SK-N-SH treated with all-trans-retinoic acid at 6 μM for 48 hours (cell line): ENCODE results near the gene EXD3.

Source experiments
- SNAI2 ChIP-seq: fragments of 250-450 bp; sonication (Bioruptor Pico); IDR thresholded peaks from 2 replicates; pipeline ENCODE4 v1.5.0; 2020; ENCODE audit warnings: mild to moderate bottlenecking, moderate library complexity
- TF ChIP-seq, protein P1 (sequence below): fragments of 250-450 bp; sonication (Bioruptor Pico); IDR thresholded peaks from 2 replicates; pipeline ENCODE4 v1.5.0; 2020; ENCODE audit warnings: mild to moderate bottlenecking, moderate library complexity
- TF ChIP-seq, protein P2 (sequence below): fragments of 250-450 bp; sonication (Bioruptor Pico); IDR thresholded peaks from 2 replicates; pipeline ENCODE4 v1.8.0; 2021; ENCODE audit warnings: low read depth, mild to moderate bottlenecking, moderate library complexity, borderline replicate concordance

DNA sequence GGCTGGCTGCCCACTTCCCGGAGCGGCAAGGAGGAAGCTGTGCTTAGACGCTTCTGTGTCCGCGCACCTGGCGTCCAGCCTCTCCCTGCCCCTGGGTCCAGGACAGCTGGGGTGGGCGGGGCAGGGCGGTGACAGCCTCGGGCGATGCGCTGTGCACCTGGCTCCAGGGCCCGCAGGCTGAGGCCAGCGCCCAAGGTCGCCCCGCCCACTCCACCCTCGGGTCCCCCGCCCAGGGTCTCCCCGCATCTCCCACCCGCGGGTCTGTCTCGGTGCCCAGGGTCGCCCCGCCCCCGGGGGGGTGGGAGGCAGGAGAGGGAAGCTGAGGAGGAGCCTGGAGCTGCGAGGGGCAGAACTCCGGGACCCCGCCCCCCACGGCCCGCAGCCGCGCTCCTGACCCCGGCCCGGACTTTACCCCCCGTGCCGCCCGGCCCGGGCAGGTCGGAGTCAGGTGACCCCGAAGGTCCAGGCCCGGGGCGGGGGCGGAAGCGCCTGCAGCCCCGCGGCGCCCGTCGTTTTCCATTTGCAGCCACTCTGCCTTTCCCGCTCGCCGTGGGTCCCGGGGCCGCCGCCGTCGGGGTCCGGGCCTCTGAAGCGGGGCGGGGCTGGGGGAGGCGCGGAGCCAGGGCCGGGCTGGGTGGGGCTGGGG is 18.4 kb upstream of the EXD3 start, which contains the start of gene ENTPD8:
- TF ChIP-seq, protein P1, sequence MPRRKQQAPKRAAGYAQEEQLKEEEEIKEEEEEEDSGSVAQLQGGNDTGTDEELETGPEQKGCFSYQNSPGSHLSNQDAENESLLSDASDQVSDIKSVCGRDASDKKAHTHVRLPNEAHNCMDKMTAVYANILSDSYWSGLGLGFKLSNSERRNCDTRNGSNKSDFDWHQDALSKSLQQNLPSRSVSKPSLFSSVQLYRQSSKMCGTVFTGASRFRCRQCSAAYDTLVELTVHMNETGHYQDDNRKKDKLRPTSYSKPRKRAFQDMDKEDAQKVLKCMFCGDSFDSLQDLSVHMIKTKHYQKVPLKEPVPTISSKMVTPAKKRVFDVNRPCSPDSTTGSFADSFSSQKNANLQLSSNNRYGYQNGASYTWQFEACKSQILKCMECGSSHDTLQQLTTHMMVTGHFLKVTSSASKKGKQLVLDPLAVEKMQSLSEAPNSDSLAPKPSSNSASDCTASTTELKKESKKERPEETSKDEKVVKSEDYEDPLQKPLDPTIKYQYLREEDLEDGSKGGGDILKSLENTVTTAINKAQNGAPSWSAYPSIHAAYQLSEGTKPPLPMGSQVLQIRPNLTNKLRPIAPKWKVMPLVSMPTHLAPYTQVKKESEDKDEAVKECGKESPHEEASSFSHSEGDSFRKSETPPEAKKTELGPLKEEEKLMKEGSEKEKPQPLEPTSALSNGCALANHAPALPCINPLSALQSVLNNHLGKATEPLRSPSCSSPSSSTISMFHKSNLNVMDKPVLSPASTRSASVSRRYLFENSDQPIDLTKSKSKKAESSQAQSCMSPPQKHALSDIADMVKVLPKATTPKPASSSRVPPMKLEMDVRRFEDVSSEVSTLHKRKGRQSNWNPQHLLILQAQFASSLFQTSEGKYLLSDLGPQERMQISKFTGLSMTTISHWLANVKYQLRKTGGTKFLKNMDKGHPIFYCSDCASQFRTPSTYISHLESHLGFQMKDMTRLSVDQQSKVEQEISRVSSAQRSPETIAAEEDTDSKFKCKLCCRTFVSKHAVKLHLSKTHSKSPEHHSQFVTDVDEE: no peak
- no peak for TF ChIP-seq SNAI2 (CRISPR knock-in tag)
- TF ChIP-seq, protein P2, sequence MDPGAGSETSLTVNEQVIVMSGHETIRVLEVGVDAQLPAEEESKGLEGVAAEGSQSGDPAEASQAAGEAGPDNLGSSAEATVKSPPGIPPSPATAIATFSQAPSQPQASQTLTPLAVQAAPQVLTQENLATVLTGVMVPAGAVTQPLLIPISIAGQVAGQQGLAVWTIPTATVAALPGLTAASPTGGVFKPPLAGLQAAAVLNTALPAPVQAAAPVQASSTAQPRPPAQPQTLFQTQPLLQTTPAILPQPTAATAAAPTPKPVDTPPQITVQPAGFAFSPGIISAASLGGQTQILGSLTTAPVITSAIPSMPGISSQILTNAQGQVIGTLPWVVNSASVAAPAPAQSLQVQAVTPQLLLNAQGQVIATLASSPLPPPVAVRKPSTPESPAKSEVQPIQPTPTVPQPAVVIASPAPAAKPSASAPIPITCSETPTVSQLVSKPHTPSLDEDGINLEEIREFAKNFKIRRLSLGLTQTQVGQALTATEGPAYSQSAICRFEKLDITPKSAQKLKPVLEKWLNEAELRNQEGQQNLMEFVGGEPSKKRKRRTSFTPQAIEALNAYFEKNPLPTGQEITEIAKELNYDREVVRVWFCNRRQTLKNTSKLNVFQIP (CRISPR knock-in tag): no peak
